A549 (cell line): ENCODE measurements around the gene ITIH5. TPM values are rescaled to one million over a fixed set of nuclear protein-coding genes. Genes with fewer than 3 reads are reported as not detected.

Experiments
- ATAC-seq, 2 experiments: fragments of 200-7000 bp in 1 of 2; fragments of >200 bp in 1 of 2; cut with Nextera tagmentation in 1 of 2; cut with Tn5 transposase in 1 of 2; 3 replicates each; pipeline versions ENCODE4 v1.8.0 to v1.9.1; 2018 to 2020; ENCODE audit warnings: mild to moderate bottlenecking in 1 of 2, moderate library complexity in 1 of 2
- CTCF ChIA-PET: fragments of 300-600 bp; sonication (Branson Sonifier 250); formaldehyde crosslinking; extraction: SDS; loops from one replicate; lab custom pipeline; 2021; ENCODE audit warnings: antibody characterized with exemption, inconsistent platforms; lab: Yijun Ruan, JAX
- POLR2A ChIA-PET: fragments of 350-600 bp; formaldehyde crosslinking; extraction: SDS; loops from one replicate; lab custom pipeline; 2021; ENCODE audit warnings: antibody characterized with exemption, inconsistent platforms; lab: Yijun Ruan, JAX
- DNase-seq, 2 experiments: peaks; one replicate each; pipeline versions ENCODE4 v3.0.0 to v3.0.0-alpha.2; 2011 to 2016; ENCODE audit warnings: low read depth in 1 of 2, low spot score in 1 of 2
- FAIRE-seq: peaks from 2 replicates; lab custom pipeline; 2011; peaks lifted over from hg19 to GRCh38; lab: Jason Lieb, UNC
- H3K27ac ChIP-seq, 2 experiments: fragments of >200 bp; sonication (Bioruptor Twin); formaldehyde crosslinking; 3 replicates each; pipeline ENCODE4 v1.5.1; 2016 to 2017
- H3K4me1 ChIP-seq: fragments of >200 bp; sonication (Bioruptor Twin); formaldehyde crosslinking; 3 replicates; pipeline ENCODE4 v1.6.1; 2016
- H3K4me2 ChIP-seq: fragments of >200 bp; sonication (Bioruptor Twin); formaldehyde crosslinking; 3 replicates; pipeline ENCODE4 v1.6.1; 2016
- H3K4me3 ChIP-seq: fragments of >200 bp; sonication (Bioruptor Twin); formaldehyde crosslinking; 3 replicates; pipeline ENCODE4 v1.5.1; 2016
- H3K9me3 ChIP-seq: fragments of >200 bp; sonication (Bioruptor Twin); formaldehyde crosslinking; 3 replicates; pipeline ENCODE4 v1.6.1; 2016
- CHD2 ChIP-seq: fragments of 150-350 bp; IDR thresholded peaks from 2 replicates; pipeline ENCODE4 v1.6.1; 2014; ENCODE audit warnings: low read length; ENCODE audit not compliant: partially characterized antibody
- EHMT2 ChIP-seq: fragments of 200-600 bp; sonication (generic); IDR thresholded peaks from 2 replicates; pipeline ENCODE4 v1.6.1; 2016; ENCODE audit warnings: antibody characterized with exemption, low read depth, mild to moderate bottlenecking, moderate library complexity
- FOSL2 ChIP-seq, 2 experiments: fragments of 450-650 bp in 1 of 2; fragments of >200 bp in 1 of 2; sonication (Bioruptor Twin) in 1 of 2; formaldehyde crosslinking; IDR thresholded peaks; 2 replicates each; pipeline versions ENCODE4 v1.5.0 to v1.6.1; 2016 to 2020; ENCODE audit warnings: mild to moderate bottlenecking in 1 of 2, moderate library complexity in 1 of 2
- HDAC2 ChIP-seq: fragments of 200-600 bp; sonication (generic); IDR thresholded peaks from 2 replicates; pipeline ENCODE4 v1.6.1; 2016
- HOXA7 ChIP-seq: fragments of 250-450 bp; sonication (Bioruptor Pico); IDR thresholded peaks from 2 replicates; pipeline ENCODE4 v1.5.0; 2020; ENCODE audit warnings: mild to moderate bottlenecking, moderate library complexity
- HOXB13 ChIP-seq: fragments of 250-450 bp; sonication (Bioruptor Pico); IDR thresholded peaks from 2 replicates; pipeline ENCODE4 v1.5.0; 2020; ENCODE audit warnings: low read depth, mild to moderate bottlenecking, moderate library complexity
- HOXB5 ChIP-seq: fragments of 250-450 bp; sonication (Bioruptor Pico); IDR thresholded peaks from 2 replicates; pipeline ENCODE4 v1.5.0; 2020; ENCODE audit warnings: mild to moderate bottlenecking, moderate library complexity
- JUNB ChIP-seq: fragments of >200 bp; sonication (Bioruptor Twin); formaldehyde crosslinking; IDR thresholded peaks from 2 replicates; pipeline ENCODE4 v1.6.1; 2016
- MAFK ChIP-seq: fragments of 450-650 bp; IDR thresholded peaks from 2 replicates; pipeline ENCODE4 v1.6.1; 2014; ENCODE audit not compliant: partially characterized antibody
- MAZ ChIP-seq: fragments of 150-350 bp; IDR thresholded peaks from 2 replicates; pipeline ENCODE4 v1.6.1; 2014; ENCODE audit warnings: antibody characterized with exemption, low read depth, low read length, borderline replicate concordance
- POLR2AphosphoS2 ChIP-seq: conservative IDR thresholded peaks from 2 replicates; pipeline ENCODE4 v1.6.1; 2012; ENCODE audit warnings: low read length, improper control_type of control experiment, inconsistent platforms
- RAD21 ChIP-seq, 2 experiments: fragments of >200 bp in 1 of 2; sonication (Bioruptor Twin) in 1 of 2; formaldehyde crosslinking in 1 of 2; IDR thresholded peaks in 1 of 2; conservative IDR thresholded peaks in 1 of 2; 2 replicates in 1 of 2; 3 replicates in 1 of 2; pipeline ENCODE4 v1.6.1; 2012 to 2018; ENCODE audit warnings: inconsistent platforms in 1 of 2
- RARB ChIP-seq: fragments of 250-450 bp; sonication (Bioruptor Pico); IDR thresholded peaks from 2 replicates; pipeline ENCODE4 v1.8.0; 2021; ENCODE audit warnings: mild to moderate bottlenecking, moderate library complexity
- SMC3 ChIP-seq: fragments of >200 bp; sonication (Bioruptor Twin); formaldehyde crosslinking; IDR thresholded peaks from 3 replicates; pipeline ENCODE4 v1.6.1; 2018; ENCODE audit warnings: inconsistent platforms
- TFCP2L1 ChIP-seq: fragments of 250-450 bp; sonication (Bioruptor Pico); IDR thresholded peaks from 2 replicates; pipeline ENCODE4 v1.5.0; 2021; ENCODE audit warnings: mild to moderate bottlenecking
- TP53 ChIP-seq: fragments of 250-450 bp; sonication (Bioruptor Pico); IDR thresholded peaks from 2 replicates; pipeline ENCODE4 v1.5.0; 2021; ENCODE audit warnings: mild to moderate bottlenecking, moderate library complexity
- ZFP36 ChIP-seq: fragments of 450-650 bp; IDR thresholded peaks from 2 replicates; pipeline ENCODE4 v1.6.1; 2014; ENCODE audit warnings: borderline replicate concordance; ENCODE audit not compliant: partially characterized antibody
- ZNF302 ChIP-seq: fragments of 250-450 bp; sonication (Bioruptor Pico); IDR thresholded peaks from 2 replicates; pipeline ENCODE4 v1.9.0; 2021; ENCODE audit warnings: inconsistent platforms, mild to moderate bottlenecking, moderate library complexity
- WGBS: methylation state at CpG from one replicate; pipeline ENCODE4 v1.1.6; 2017; ENCODE audit errors: missing lambda C conversion rate; 5-methylcytosine and 5-hydroxymethylcytosine counted together
- polyA plus RNA-seq, 4 experiments: library from polyadenylated mRNA; depleted of rRNA in 3 of 4; stranded (reverse); fragments of >200 nt; fragmentation: RNase III in 1 of 4; extraction: RNeasy Plus Mini Kit Qiagen cat#74134 plus additional on column Dnase treatment in 1 of 4; gene quantifications; 2 replicates in 3 of 4; 3 replicates in 1 of 4; pipeline ENCODE4 v1.2.3, GENCODE V29; 2011 to 2017
- TF ChIP-seq, protein P1 (sequence below): fragments of >200 bp; sonication (Bioruptor Twin); formaldehyde crosslinking; IDR thresholded peaks from 3 replicates; pipeline ENCODE4 v1.5.1; 2016
- TF ChIP-seq, protein P2 (sequence below): fragments of >200 bp; sonication (Bioruptor Twin); formaldehyde crosslinking; IDR thresholded peaks from 2 replicates; pipeline ENCODE4 v1.6.1; 2016
- TF ChIP-seq, protein P3 (sequence below): IDR thresholded peaks from 2 replicates; pipeline ENCODE4 v1.6.1; 2012
- TF ChIP-seq, protein P4 (sequence below): fragments of 250-450 bp; sonication (Bioruptor Pico); IDR thresholded peaks from 2 replicates; pipeline ENCODE4 v1.5.0; 2021; ENCODE audit warnings: mild to moderate bottlenecking, moderate library complexity, borderline replicate concordance

Gene ITIH5
- polyA plus RNA-seq, 2 of the 4 experiments (the other 2 are of a cell fraction) = 0.03 to 0.05 TPM

DNA sequence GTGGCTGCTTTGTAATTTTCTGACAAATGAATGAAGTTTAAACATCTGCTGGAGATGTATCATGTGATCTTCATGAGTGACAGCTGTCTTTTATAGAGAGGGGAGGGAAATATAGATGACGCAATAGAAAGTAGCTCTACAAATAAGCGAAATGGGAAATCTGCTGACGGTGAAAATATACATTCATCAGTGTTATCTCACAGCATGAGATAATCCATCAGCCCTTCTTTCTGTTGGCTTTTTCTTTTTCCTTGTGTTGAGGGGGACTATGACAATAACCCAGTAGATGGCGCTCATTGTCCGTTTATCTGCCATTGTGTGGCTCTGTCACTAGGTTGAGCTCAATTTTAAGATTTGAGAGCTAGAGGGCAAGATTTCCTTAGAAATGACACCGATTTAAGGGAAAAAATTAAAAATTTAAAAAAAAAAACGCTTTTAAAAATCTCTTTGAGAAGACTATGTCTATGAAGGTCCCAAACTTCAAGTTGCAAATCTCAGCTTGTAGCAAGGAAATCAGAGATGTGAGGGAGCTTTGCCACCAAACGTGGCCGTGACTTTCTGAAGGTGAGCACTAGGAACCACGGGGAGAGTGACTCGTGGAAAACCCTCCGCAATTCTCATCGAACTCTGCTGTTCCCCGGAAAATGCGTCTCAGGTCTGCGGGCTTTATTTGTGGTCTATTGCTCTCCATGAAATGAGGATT is 141.3 kb downstream of the ITIH5 start:
- TF ChIP-seq RAD21 (conservative IDR thresholded peaks at IDR 0.05 in 1 of 2, IDR thresholded peaks at IDR 0.05 in 1 of 2) = peak; percentile 93 to 94
- peak; percentile 92 for TF ChIP-seq MAFK
- no peak for TF ChIP-seq FOSL2 (IDR thresholded peaks at IDR 0.05)
- TF ChIP-seq FOSL2 (CRISPR knock-in tag; IDR thresholded peaks at IDR 0.05) = no peak
- TF ChIP-seq, protein P1, sequence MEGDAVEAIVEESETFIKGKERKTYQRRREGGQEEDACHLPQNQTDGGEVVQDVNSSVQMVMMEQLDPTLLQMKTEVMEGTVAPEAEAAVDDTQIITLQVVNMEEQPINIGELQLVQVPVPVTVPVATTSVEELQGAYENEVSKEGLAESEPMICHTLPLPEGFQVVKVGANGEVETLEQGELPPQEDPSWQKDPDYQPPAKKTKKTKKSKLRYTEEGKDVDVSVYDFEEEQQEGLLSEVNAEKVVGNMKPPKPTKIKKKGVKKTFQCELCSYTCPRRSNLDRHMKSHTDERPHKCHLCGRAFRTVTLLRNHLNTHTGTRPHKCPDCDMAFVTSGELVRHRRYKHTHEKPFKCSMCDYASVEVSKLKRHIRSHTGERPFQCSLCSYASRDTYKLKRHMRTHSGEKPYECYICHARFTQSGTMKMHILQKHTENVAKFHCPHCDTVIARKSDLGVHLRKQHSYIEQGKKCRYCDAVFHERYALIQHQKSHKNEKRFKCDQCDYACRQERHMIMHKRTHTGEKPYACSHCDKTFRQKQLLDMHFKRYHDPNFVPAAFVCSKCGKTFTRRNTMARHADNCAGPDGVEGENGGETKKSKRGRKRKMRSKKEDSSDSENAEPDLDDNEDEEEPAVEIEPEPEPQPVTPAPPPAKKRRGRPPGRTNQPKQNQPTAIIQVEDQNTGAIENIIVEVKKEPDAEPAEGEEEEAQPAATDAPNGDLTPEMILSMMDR = peak; percentile 98
- TF ChIP-seq TP53 (CRISPR knock-in tag) = no peak
- TF ChIP-seq POLR2AphosphoS2 = no peak
- TF ChIP-seq, protein P2, sequence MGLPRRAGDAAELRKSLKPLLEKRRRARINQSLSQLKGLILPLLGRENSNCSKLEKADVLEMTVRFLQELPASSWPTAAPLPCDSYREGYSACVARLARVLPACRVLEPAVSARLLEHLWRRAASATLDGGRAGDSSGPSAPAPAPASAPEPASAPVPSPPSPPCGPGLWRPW = no peak
- TF ChIP-seq TFCP2L1 (CRISPR knock-in tag) = no peak
- TF ChIP-seq ZFP36 = no peak
- no peak for TF ChIP-seq RARB
- no peak for TF ChIP-seq ZNF302 (CRISPR knock-in tag)
- peak; percentile 88 for TF ChIP-seq SMC3
- TF ChIP-seq, protein P3, sequence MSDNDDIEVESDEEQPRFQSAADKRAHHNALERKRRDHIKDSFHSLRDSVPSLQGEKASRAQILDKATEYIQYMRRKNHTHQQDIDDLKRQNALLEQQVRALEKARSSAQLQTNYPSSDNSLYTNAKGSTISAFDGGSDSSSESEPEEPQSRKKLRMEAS = no peak
- TF ChIP-seq MAZ = no peak
- Histone ChIP-seq H3K4me1 (no peaks in the 10 kb centered on the region), H3K9me3 (no peaks in the 10 kb centered on the region), H3K4me2 (peak overlapping the region; percentile 33), H3K27ac (no peak overlapping the region), H3K4me3 (no peak overlapping the region)
- ChIA-PET CTCF (interaction anchor here (0.6 to 7.3 kb wide), 68 partner anchors 9 to 1803 kb away, joined by 3 to 106 read pairs (median 4); partner anchors contain the start of gene TAF3), POLR2A (no interaction called here)
- FAIRE-seq (no peak), DNase-seq (peak; percentile 64 to 71), ATAC-seq (peak; percentile 78 to 92; a peak in 5 of 6 replicates)
- 8% methylated on average over 16 of the region's 16 CpGs for WGBS

DNA sequence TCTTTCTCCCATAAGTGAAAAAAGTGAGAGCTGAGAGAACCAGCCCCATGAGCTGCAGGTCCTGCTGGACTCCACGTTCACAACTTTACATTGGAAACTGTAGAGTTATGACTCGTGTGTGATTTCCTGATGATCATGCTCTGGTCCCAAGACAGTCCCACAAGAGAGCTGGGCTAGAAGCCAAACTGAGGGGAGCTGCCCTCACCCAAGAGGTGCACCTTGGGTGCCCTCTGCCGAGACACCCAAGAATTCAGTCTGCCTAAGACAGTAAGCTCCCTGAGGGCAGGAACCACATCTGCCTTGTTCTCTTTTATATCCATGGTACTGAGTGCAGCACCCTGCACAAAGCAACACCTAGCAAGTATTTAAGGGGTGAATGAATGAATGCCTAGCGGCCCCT is 143.1 kb downstream of the ITIH5 start:
- FAIRE-seq = no peak
- no peak for TF ChIP-seq EHMT2
- TF ChIP-seq RAD21 (conservative IDR thresholded peaks at IDR 0.05 in 1 of 2, IDR thresholded peaks at IDR 0.05 in 1 of 2) = 0 out of 5 replicates have a peak, but pooled peaks of 1 of the 2 experiments have one; percentile 15
- POLR2A ChIA-PET = no interaction called here
- H3K27ac ChIP-seq = no peak overlapping the region
- CTCF ChIA-PET = interaction anchor here (0.8 to 7.3 kb wide), 5 partner anchors 9 to 1780 kb away, joined by 3 to 106 read pairs (median 31); no protein-coding TSS in a partner anchor
- DNase-seq = peak in 1 of 2 experiments; percentile 7
- no peak overlapping the region for H3K4me3 ChIP-seq
- WGBS = 19% methylated on average over 4 of the region's 4 CpGs
- H3K4me1 ChIP-seq = no peaks in the 10 kb centered on the region
- H3K4me2 ChIP-seq = no peak overlapping the region
- ATAC-seq = no peak
- no peaks in the 10 kb centered on the region for H3K9me3 ChIP-seq

DNA sequence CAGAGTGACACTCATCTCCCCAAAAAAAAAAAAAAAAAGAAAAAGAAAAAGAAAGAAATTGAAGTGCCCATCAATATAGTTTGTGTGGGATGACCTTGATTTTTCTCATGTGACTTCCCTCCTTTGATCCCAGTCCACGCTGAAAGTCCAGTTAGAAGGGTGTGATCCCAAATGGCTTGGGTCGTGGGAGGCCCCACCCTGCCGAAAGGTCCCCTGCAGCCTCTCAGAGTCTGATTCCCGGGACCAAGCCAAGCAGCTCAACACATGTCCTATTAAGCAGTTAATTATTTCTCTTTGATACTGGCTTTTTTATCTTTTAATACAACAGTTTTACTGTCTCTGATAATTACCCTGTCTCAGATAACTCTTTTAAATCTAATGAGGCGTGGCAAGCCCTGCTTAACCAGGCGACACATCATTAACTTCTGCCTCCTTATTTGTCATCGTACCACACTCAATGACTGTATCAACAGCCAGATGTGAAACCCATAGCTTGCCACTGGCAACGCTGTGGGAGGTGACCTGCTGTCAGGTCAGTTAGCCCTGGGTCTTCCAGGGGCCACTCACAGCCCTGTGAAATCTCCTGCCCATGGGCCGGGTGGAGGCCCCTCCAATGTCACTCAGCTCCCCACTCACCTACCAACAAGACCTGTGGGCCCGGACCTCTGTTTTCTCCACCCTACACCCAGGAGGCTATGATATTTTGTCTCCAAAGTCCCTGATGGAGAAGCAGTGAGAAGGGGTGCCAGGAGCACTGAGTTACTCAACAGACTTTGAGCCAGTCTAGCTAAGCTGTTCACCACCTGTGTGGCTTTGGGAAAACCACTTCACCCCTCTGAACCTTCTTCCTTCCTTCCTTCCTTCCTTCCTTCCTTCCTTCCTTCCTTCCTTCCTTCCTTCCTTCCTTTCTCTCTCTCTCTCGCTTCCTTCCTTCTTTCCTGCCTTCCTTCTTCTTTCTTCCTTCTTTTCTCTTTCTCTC is 146.0 kb downstream of the ITIH5 start:
- H3K9me3 ChIP-seq = no peaks in the 10 kb centered on the region
- POLR2A ChIA-PET = no interaction called here
- no peak overlapping the region for H3K27ac ChIP-seq
- no peak overlapping the region for H3K4me3 ChIP-seq
- ATAC-seq (no peak), DNase-seq (no peak), FAIRE-seq (no peak)
- no peak overlapping the region for H3K4me2 ChIP-seq
- whole genome bisulfite sequencing = 37% methylated on average over 11 of the region's 11 CpGs
- CTCF ChIA-PET = interaction anchor here (0.6 to 7.3 kb wide), 6 partner anchors 165 to 1782 kb away, joined by 3 to 106 read pairs (median 4); no protein-coding TSS in a partner anchor
- no peaks in the 10 kb centered on the region for H3K4me1 ChIP-seq
- TF ChIP-seq, protein P1 = no peak
- no peak for TF ChIP-seq TFCP2L1 (CRISPR knock-in tag)
- no peak for TF ChIP-seq HDAC2
- TF ChIP-seq HOXA7 = no peak
- no peak for TF ChIP-seq HOXB5
- TF ChIP-seq HOXB13 (CRISPR knock-in tag) = no peak
- no peak for TF ChIP-seq CHD2
- TF ChIP-seq TP53 (CRISPR knock-in tag) = no peak
- TF ChIP-seq JUNB = no peak
- TF ChIP-seq, protein P4, sequence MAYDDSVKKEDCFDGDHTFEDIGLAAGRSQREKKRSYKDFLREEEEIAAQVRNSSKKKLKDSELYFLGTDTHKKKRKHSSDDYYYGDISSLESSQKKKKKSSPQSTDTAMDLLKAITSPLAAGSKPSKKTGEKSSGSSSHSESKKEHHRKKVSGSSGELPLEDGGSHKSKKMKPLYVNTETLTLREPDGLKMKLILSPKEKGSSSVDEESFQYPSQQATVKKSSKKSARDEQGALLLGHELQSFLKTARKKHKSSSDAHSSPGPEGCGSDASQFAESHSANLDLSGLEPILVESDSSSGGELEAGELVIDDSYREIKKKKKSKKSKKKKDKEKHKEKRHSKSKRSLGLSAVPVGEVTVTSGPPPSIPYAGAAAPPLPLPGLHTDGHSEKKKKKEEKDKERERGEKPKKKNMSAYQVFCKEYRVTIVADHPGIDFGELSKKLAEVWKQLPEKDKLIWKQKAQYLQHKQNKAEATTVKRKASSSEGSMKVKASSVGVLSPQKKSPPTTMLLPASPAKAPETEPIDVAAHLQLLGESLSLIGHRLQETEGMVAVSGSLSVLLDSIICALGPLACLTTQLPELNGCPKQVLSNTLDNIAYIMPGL (CRISPR knock-in tag) = no peak
